HG03354 (cell line): Measurements from ENCODE around the gene SAFB.
"Not testable (repeated sequence)": the region's sequence is repeated elsewhere in the genome, so short reads cannot be mapped to it uniquely, and the experiment has no call there.

Experiments used
- ATAC-seq: cut with Tn5 transposase; IDR thresholded peaks from one replicate; pipeline ENCODE4 v1.9.1; 2021; ENCODE audit warnings: mild to moderate bottlenecking; ENCODE audit not compliant: unreplicated experiment, poor library complexity, severe bottlenecking

Gene SAFB

DNA sequence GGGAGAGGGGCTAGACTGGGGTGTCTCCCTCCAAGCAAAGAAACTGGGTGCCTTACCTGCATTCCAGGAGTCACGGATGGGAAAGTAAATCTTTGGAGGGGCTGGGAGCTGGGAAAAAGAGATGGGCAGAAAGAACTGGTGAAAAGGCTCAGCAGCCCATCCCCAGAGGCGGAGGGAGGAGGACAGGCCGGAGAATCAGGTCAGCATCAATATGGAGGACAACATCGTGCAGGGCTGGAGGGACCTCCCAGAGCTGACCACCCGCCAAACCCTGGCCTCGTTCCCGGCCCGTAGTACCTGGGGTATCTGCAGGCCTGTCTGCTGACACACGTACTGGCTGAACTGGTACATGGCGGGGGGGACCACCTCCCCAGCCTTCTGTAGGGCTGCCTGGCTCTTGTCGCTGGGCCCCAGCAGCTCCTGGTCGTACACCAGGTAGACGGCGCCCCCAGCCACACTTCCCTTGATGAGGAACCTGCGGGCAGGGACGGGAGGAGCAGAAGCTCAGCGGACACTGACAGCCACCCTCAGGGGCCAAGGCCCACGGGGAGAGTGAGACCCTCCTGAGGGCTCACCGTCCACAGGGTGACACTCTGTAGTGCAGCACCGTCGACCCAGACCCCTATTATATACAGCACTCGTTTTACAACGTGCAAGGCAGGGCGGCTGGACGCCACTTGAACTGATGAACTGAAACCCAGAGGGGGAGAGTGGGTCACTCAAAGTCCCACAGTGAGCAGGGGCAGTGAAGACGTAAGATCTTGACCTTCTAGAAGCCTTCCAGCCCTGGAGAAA lies 56.6 kb downstream of the SAFB start:
- no peak for ATAC-seq

GRCh38 chr19:5680084-5680436 lies 57.2 kb downstream of the SAFB start:
- ATAC-seq: no peak

DNA sequence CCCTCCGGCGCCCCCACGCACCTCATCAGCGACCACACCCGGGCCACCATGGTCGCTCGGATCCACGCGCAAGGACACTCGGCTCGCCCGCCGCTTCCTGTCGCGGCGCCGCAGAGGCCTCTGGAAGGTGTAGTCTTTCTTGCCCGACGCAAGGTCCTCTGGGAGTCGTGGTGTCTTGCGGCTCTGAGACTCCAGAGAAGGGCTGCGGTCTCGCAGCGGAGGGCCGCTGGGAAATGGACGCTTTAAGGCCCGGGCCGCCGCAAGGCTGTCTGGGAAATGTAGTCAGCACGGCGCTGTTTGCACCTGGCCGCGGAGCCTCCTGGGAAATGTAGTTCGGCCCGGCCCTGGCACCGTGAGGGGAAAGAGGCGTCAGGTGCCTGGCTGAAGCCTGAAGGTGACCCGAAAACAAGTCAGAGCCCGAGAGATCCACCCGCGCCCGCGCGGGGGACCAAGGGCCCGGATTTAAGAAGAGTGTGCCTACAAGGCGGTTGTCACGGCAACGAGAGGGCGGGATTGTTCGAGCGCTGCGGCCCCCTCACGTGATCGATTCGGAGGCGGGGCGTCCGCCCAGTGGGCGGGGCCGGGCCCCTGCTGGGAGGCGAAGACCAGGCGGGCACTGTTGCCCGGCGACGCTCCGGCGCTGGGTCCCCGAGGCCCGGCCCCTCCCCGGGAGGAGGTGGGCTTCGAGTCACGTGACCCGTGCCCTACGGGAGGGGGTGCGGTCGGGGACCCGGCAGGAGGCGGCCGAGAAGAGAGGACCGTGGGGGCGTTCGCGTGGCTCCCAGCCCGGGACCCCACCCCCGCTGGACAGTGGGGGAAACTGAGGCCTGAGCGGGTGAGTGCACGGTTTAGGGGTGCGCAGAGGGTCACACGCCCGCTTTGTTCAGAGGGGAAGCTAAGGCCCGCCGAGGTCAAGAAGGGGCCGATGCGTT lies 57.8 kb downstream of the SAFB start, which contains the start of the genes HSD11B1L and MICOS13:
HSD11B1L (plus strand) TSS at position 591 of the 932 bp plus-strand sequence. CDS start 3,806 bp downstream, outside the sequence.
MICOS13 (minus strand) TSS at position 80 of the 932 bp plus-strand sequence; CDS start at position 50, 30 bp downstream.
- ATAC-seq: peak; percentile 89

DNA sequence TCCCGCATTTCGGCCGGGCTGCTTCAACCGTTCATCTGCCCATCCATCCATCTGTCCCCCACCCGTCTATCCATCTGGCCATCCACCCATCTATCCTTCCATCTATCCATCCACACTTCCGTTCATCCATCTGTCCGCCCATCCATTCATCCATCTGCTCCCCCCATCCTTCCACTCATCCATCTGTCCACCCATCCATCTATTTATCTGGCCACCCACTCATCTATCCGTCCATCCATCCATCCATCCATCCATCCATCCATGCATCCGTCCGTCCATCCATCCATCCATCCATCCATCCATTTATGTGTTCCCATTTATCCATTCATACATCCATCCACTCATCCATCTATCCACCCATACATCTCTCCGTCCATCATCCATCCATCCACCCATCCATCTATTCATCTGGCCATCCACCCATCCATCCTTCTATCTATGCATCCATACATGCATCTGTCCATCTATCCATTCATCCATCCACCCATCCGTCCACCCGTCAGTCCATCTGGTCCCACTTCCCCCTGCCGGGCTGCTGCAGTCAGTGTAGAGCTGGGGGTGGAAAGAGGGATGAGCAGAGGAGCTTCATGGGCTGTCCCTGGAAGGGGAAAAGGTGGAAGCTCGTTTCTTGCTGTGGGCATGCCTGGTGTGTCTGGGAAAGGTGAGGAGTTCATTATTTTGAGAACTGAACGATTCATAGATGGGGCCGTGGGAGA lies 58.7 kb downstream of the SAFB start:
- no peak for ATAC-seq

DNA sequence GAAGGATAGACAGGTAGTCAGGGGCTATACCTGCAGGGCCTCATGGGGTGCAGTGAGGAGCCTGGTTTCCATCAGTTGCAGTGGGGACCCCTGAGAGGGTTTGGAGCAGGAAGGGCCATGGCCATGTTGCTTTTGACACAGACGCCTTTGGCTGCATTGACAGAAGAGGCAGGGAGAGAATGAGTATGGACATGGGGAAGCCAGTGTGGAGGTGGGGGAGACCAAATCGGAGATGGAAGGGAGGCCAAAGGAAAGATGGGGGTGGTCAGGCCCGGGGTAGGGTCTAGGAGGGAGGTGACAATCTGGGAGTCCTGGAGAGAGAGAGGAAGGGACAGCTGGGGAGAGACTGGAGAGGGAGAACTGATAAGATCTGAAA lies 59.2 kb downstream of the SAFB start:
- no peak for ATAC-seq

DNA sequence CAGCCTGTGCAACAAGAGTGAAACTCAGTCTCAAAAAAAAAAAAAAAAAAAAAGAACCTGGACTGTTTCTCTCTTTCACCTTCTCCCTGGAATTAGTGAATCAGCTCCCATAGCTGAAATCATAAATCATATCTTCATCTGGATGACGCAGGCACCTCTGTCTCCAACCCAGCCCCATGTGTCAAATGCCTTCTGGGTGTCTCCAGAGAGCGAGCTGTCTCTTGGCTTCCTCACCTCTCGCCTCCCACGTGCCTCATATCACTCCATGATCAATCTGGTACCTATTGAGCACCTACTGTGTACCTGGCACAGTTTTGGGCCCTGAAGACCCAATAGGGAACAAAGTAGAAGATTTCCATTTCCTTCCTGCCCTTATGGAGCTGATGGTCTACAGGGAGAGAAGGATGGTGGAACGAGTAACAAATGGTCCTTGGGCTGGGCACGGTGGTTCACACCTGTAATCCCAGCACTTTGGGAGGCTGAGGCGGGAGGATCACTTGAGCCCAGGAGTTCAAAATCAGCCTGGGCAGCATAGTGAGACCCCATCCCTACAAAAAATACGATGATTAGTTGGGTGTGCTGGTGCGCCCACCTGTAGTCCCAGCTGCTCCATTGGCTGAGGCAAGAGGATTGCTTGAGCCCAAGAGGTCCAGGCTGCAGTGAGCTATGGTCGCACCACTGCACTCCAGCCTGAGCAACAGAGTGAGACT lies 60.4 kb downstream of the SAFB start:
- ATAC-seq: no peak

- ATAC-seq: no peak
Observed at GRCh38 chr19:5684694-5685430, 62.0 kb downstream of the SAFB start.

GRCh38 chr19:5686326-5686646 lies 63.4 kb downstream of the SAFB start:
- ATAC-seq: no peak

DNA sequence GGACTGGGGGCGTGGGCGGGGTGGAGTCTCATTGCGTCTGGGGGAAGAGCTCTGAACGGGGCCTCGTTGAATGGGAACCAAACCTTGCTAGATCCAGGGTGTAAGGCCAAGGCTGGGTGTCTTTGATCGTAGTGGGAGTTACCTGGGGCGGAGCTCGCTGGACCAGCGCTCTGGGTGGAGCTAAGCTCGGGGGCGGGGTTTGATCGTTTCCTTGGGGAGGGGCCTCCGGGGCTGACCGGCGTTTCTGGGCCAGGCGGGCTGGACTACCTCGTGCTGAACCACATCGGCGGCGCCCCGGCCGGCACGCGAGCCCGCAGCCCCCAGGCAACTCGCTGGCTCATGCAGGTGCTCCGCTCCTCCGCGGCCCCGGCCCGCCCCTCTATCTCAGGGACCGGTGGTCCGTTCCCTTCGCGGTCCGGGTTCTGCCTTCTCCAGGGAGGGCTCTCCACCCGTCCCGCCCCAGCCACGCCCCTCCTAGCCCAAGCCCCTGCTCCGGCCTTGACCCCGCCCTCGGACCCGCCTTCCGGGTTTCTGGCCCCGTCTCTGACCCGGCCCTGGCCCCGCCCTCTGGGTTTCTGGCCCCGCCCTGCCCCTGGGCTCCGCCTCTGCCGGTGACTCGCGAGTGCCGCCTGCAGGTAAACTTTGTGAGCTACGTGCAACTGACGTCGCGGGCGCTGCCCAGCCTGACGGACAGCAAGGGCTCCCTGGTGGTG lies 63.9 kb downstream of the SAFB start:
- ATAC-seq: peak; percentile 57

- no peak for ATAC-seq
Observed at GRCh38 chr19:5687360-5688198, 64.7 kb downstream of the SAFB start.

GRCh38 chr19:5688262-5688881 lies 65.5 kb downstream of the SAFB start:
- not testable (repeated sequence) for ATAC-seq

- peak; percentile 50 for ATAC-seq
Observed at GRCh38 chr19:5690125-5690954, 67.5 kb downstream of the SAFB start, which contains the start of gene RPL36. RPL36 (plus strand) TSS chr19:5690295; CDS start chr19:5690508, 213 bp downstream.

DNA sequence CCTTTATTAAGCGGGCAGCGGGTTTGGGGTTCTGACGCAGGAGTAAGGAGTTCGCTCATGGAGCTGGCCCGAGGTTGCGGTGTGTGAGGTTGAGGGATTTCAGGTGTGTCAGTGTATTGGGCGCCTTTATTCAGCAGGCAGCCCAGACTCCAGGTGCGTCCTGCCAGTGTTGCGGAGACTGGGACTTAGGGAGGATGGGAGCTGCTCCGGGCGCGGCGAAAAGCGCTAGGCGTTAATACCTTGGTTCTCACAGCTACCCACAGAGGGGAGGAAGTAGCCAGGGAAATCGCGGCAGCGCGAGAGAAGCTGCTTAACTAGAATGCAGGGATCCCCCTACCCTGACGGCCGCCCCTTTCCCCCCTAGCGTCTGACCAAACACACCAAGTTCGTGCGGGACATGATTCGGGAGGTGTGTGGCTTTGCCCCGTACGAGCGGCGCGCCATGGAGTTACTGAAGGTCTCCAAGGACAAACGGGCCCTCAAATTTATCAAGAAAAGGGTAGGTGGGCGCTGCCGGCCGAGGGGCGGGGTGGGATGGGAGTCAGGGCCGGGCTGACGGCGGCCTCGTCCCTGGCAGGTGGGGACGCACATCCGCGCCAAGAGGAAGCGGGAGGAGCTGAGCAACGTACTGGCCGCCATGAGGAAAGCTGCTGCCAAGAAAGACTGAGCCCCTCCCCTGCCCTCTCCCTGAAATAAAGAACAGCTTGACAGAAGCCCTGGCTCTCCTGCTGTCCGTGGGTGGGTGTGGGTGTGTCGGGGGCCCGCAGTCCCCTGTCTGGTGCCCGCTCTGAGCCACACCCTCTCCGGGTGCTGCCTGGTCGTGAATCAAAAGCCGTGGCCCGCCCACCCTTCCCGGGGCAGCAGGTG lies 68.3 kb downstream of the SAFB start:
- no peak for ATAC-seq

- ATAC-seq: no peak
Observed at GRCh38 chr19:5691822-5692722, 69.2 kb downstream of the SAFB start.
